SK-N-SH (cell line): ENCODE measurements around the gene XIST. TPM values are rescaled to one million over a fixed set of nuclear protein-coding genes. Genes with fewer than 3 reads are reported as not detected.

Experiments
- CTCF ChIA-PET: fragments of 300-600, 350-600 bp; formaldehyde crosslinking; extraction: SDS; loops from one replicate; lab custom pipeline; 2021; lab: Yijun Ruan, JAX
- POLR2A ChIA-PET: fragments of 350-600 bp; sonication (Branson Sonifier 250); formaldehyde crosslinking; extraction: SDS; loops from one replicate; lab custom pipeline; 2020; ENCODE audit warnings: antibody characterized with exemption, inconsistent platforms; lab: Yijun Ruan, JAX
- DNase-seq: peaks from one replicate; pipeline ENCODE4 v3.0.0; 2012
- H2AFZ ChIP-seq: fragments of 200-600 bp; sonication (generic); 2 replicates; pipeline ENCODE4 v1.8.1; 2016; ENCODE audit warnings: antibody characterized with exemption, mild to moderate bottlenecking, low read depth
- H3F3A ChIP-seq: fragments of 200-600 bp; sonication (generic); replicated peaks from 2 replicates; pipeline ENCODE3; 2016; ENCODE audit warnings: antibody characterized with exemption, mild to moderate bottlenecking; ENCODE audit not compliant: insufficient read depth
- H3K27ac ChIP-seq, 2 experiments: fragments of 200-500 bp in 1 of 2; fragments of 200-600 bp in 1 of 2; sonication (Bioruptor generic) in 1 of 2; sonication (generic), shearing (Covaris generic) in 1 of 2; 2 replicates each; pipeline versions ENCODE4 v1.5.1 to v1.6.1; 2014 to 2016; ENCODE audit warnings: low read depth in 2 of 2, inconsistent platforms in 1 of 2, low read length in 1 of 2, mild to moderate bottlenecking in 1 of 2, mixed read lengths in 1 of 2
- H3K27me3 ChIP-seq: fragments of 200-600 bp; sonication (generic), shearing (Covaris generic); 2 replicates; pipeline ENCODE4 v1.6.1; 2016; ENCODE audit warnings: mixed run types; ENCODE audit not compliant: insufficient read depth
- H3K36me3 ChIP-seq, 2 experiments: fragments of 200-500 bp in 1 of 2; fragments of 200-600 bp in 1 of 2; sonication (Bioruptor generic) in 1 of 2; sonication (generic) in 1 of 2; replicated peaks in 1 of 2; 2 replicates each; pipeline versions ENCODE3 to v1.5.1; 2014 to 2016; ENCODE audit warnings: low read length in 1 of 2, mild to moderate bottlenecking in 1 of 2; ENCODE audit not compliant: insufficient read depth in 2 of 2, control insufficient read depth in 1 of 2
- H3K4me1 ChIP-seq, 2 experiments: fragments of 200-500 bp in 1 of 2; fragments of 200-600 bp in 1 of 2; sonication (Bioruptor generic) in 1 of 2; sonication (generic), shearing (Covaris generic) in 1 of 2; 2 replicates each; pipeline versions ENCODE4 v1.5.1 to v1.6.1; 2014 to 2016; ENCODE audit warnings: low read depth in 1 of 2, low read length in 1 of 2, mixed run types in 1 of 2; ENCODE audit not compliant: insufficient read depth in 2 of 2, control insufficient read depth in 1 of 2
- H3K4me2 ChIP-seq: fragments of 200-600 bp; sonication (generic), shearing (Covaris generic); 2 replicates; pipeline ENCODE4 v1.6.1; 2017; ENCODE audit warnings: mixed run types
- H3K4me3 ChIP-seq, 2 experiments: fragments of 200-500 bp in 1 of 2; fragments of 200-600 bp in 1 of 2; sonication (Bioruptor generic) in 1 of 2; sonication (generic), shearing (Covaris generic) in 1 of 2; 2 replicates each; pipeline versions ENCODE4 v1.5.1 to v1.8.1; 2014 to 2016; ENCODE audit warnings: low read depth in 2 of 2, inconsistent platforms in 1 of 2, low read length in 1 of 2, mild to moderate bottlenecking in 1 of 2, mixed read lengths in 1 of 2, moderate library complexity in 1 of 2
- H3K79me2 ChIP-seq: fragments of 200-600 bp; sonication (generic); 2 replicates; pipeline ENCODE4 v1.8.1; 2017; ENCODE audit warnings: mild to moderate bottlenecking; ENCODE audit not compliant: insufficient read depth
- H3K9ac ChIP-seq: fragments of 200-600 bp; sonication (generic); 2 replicates; pipeline ENCODE4 v1.6.1; 2017; ENCODE audit warnings: mixed run types
- H3K9me2 ChIP-seq: fragments of 200-600 bp; sonication (generic); 2 replicates; pipeline ENCODE4 v1.6.1; 2017; ENCODE audit warnings: mixed run types
- H3K9me3 ChIP-seq: fragments of 200-600 bp; sonication (generic); 2 replicates; pipeline ENCODE4 v1.6.1; 2017; ENCODE audit warnings: mixed run types, mild to moderate bottlenecking, moderate library complexity
- H4K20me1 ChIP-seq: fragments of 200-600 bp; sonication (generic); 2 replicates; pipeline ENCODE4 v1.6.1; 2017; ENCODE audit warnings: mild to moderate bottlenecking, mixed run types; ENCODE audit not compliant: insufficient read depth
- CTCF ChIP-seq: fragments of 200-600 bp; sonication (generic); IDR thresholded peaks from 2 replicates; pipeline ENCODE4 v1.6.1; 2017; ENCODE audit warnings: antibody characterized with exemption, mild to moderate bottlenecking, moderate library complexity
- EP300 ChIP-seq, 2 experiments: IDR thresholded peaks; 2 replicates each; pipeline versions ENCODE4 v1.4.0 to v1.6.1; 2012; ENCODE audit warnings: borderline replicate concordance in 1 of 2, low read depth in 1 of 2, low read length in 1 of 2
- FOSL2 ChIP-seq: IDR thresholded peaks from 2 replicates; pipeline ENCODE4 v1.4.0; 2012; ENCODE audit warnings: low read depth, mild to moderate bottlenecking, moderate library complexity, borderline replicate concordance
- GABPA ChIP-seq: IDR thresholded peaks from 2 replicates; pipeline ENCODE4 v1.4.0; 2012; ENCODE audit warnings: low read depth, mild to moderate bottlenecking
- IRF3 ChIP-seq: fragments of 150-350 bp; IDR thresholded peaks from 2 replicates; pipeline ENCODE4 v1.6.1; 2016; ENCODE audit warnings: mild to moderate bottlenecking, low read depth, low read length
- JUND ChIP-seq: IDR thresholded peaks from 2 replicates; pipeline ENCODE4 v1.4.0; 2012
- MEF2A ChIP-seq: IDR thresholded peaks from 2 replicates; pipeline ENCODE4 v1.4.0; 2012; ENCODE audit warnings: low read depth, borderline replicate concordance
- MXI1 ChIP-seq: IDR thresholded peaks from 2 replicates; pipeline ENCODE4 v1.6.1; 2012; ENCODE audit warnings: mild to moderate bottlenecking, low read depth, low read length, improper control_type of control experiment
- PBX3 ChIP-seq: IDR thresholded peaks from 2 replicates; pipeline ENCODE4; 2012
- POLR2AphosphoS5 ChIP-seq: IDR thresholded peaks from 2 replicates; pipeline ENCODE4 v1.6.1; 2012; ENCODE audit warnings: low read depth, low read length
- YY1 ChIP-seq: IDR thresholded peaks from 2 replicates; pipeline ENCODE4 v1.4.0; 2012; ENCODE audit warnings: low read depth, mild to moderate bottlenecking
- WGBS: methylation state at CpG from one replicate; pipeline ENCODE4 v1.1.6; 2017; ENCODE audit warnings: low lambda C conversion rate; 5-methylcytosine and 5-hydroxymethylcytosine counted together
- polyA plus RNA-seq, 3 experiments: library from polyadenylated mRNA; depleted of rRNA; stranded (reverse); fragments of >200 nt; gene quantifications; 2 replicates each; pipeline ENCODE4 v1.2.3, GENCODE V29; 2012
- TF ChIP-seq, protein P1 (sequence below): IDR thresholded peaks from 2 replicates; pipeline ENCODE4 v1.4.0; 2012; ENCODE audit warnings: low read depth, borderline replicate concordance

The XIST gene
- polyA plus RNA-seq, 1 of the 3 experiments (the other 2 are of a cell fraction): 135 TPM

GRCh38 chrX:73863852-73864251 is 11.3 kb upstream of the XIST start:
- Histone ChIP-seq H3K9me3 (no peaks in the 10 kb centered on the region), H3K4me2 (no peak overlapping the region), H2AFZ (no peak overlapping the region), H3K4me1 (no peaks in the 10 kb centered on the region), H3K27ac (no peak overlapping the region), H4K20me1 (no peaks in the 10 kb centered on the region), H3F3A (no peaks in the 10 kb centered on the region), H3K27me3 (no peaks in the 10 kb centered on the region), H3K79me2 (no peaks in the 10 kb centered on the region), H3K4me3 (no peak overlapping the region), H3K36me3 (no peaks in the 10 kb centered on the region), H3K9me2 (no peaks in the 10 kb centered on the region), H3K9ac (no peak overlapping the region)
- TF ChIP-seq GABPA: no peak
- TF ChIP-seq, protein P1, sequence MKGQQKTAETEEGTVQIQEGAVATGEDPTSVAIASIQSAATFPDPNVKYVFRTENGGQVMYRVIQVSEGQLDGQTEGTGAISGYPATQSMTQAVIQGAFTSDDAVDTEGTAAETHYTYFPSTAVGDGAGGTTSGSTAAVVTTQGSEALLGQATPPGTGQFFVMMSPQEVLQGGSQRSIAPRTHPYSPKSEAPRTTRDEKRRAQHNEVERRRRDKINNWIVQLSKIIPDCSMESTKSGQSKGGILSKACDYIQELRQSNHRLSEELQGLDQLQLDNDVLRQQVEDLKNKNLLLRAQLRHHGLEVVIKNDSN: no peak
- TF ChIP-seq EP300 (IDR thresholded peaks at IDR 0.05; ENCODE audit: borderline replicate concordance in 1 of 2, low read depth in 1 of 2, low read length in 1 of 2): no peak
- no peak for TF ChIP-seq CTCF
- WGBS: no CpG with 5 or more reads among the region's 3 CpGs
- ChIA-PET CTCF (interaction anchor here (1.0 kb wide), 1 partner anchor 9 kb away, joined by 3 read pairs; no protein-coding TSS in a partner anchor), POLR2A (no interaction called here)
- DNase-seq: no peak

DNA sequence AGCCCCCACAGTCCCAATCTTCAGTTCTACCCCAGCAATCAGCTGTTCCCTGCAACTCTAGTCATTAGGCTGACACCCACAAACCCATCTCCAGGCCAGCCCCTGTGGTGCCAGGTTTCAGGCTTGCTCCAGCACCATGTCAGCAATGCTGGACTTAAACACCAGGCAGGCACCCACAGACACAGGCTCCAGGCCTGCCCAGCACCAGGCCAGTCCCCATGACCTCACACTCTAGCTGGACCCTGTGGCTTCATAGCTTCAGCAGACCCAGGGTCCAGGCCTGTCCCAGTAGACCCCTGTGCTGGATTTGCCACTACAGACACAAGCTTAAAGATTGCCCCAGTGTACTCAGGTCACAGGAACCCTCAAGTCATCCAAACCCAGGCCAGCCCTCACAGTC is 10.8 kb upstream of the XIST start:
- H3K36me3 ChIP-seq: no peaks in the 10 kb centered on the region
- no peak overlapping the region for H2AFZ ChIP-seq
- H3K27me3 ChIP-seq: no peaks in the 10 kb centered on the region
- ChIA-PET CTCF (no interaction called here), POLR2A (no interaction called here)
- no peaks in the 10 kb centered on the region for H3K4me1 ChIP-seq
- no peaks in the 10 kb centered on the region for H3K9me3 ChIP-seq
- no peak overlapping the region for H3K9ac ChIP-seq
- H3K4me2 ChIP-seq: no peak overlapping the region
- no peak overlapping the region for H3K27ac ChIP-seq
- DNase-seq: no peak
- no peak overlapping the region for H3K4me3 ChIP-seq
- H3K79me2 ChIP-seq: no peaks in the 10 kb centered on the region
- H3K9me2 ChIP-seq: no peaks in the 10 kb centered on the region
- no peaks in the 10 kb centered on the region for H4K20me1 ChIP-seq
- TF ChIP-seq POLR2AphosphoS5 (no peak), PBX3 (no peak), MXI1 (no peak), CTCF (no peak), FOSL2 (no peak), MEF2A (no peak), YY1 (no peak), JUND (no peak), IRF3 (no peak)
- no peaks in the 10 kb centered on the region for H3F3A ChIP-seq
